CD14-positive monocyte (primary cell): ENCODE results near the gene LNPEP. TPM values are rescaled to one million over a fixed set of nuclear protein-coding genes. Genes with fewer than 3 reads are reported as not detected.

Experiments
- DNase-seq, 3 donors: peaks; one replicate each; pipeline ENCODE4 v3.0.0-alpha.2; 2011 to 2022
- H2AFZ ChIP-seq: 2 replicates; pipeline ENCODE4 v1.6.0; 2012; ENCODE audit warnings: mild to moderate bottlenecking, low read depth, low read length, inconsistent platforms; ENCODE audit not compliant: insufficient read depth, poor library complexity, severe bottlenecking
- H3K27ac ChIP-seq, 2 donors: 1 replicate in 1 of 2; 2 replicates in 1 of 2; pipeline ENCODE4 v1.5.1; 2012 to 2013; ENCODE audit warnings: low read length in 2 of 2, control low read depth in 1 of 2, inconsistent platforms in 1 of 2, low read depth in 1 of 2, mild to moderate bottlenecking in 1 of 2
- H3K27me3 ChIP-seq, 2 donors: one replicate each; pipeline versions ENCODE4 v1.6.0 to v1.6.1; 2011 to 2013; ENCODE audit warnings: low read length in 2 of 2; ENCODE audit not compliant: control insufficient read depth in 2 of 2, insufficient read depth in 2 of 2
- H3K36me3 ChIP-seq, 2 donors: replicated peaks in 1 of 2; 1 replicate in 1 of 2; 2 replicates in 1 of 2; pipeline versions ENCODE4 v1.5.1 to v1.6.1; 2012 to 2013; ENCODE audit warnings: low read length in 2 of 2, control low read depth in 1 of 2, inconsistent platforms in 1 of 2, mild to moderate bottlenecking in 1 of 2; ENCODE audit not compliant: insufficient read depth in 2 of 2, control insufficient read depth in 1 of 2
- H3K4me1 ChIP-seq, 2 donors: 1 replicate in 1 of 2; 2 replicates in 1 of 2; pipeline versions ENCODE4 v1.5.1 to v1.6.1; 2012 to 2013; ENCODE audit warnings: low read length in 2 of 2, control low read depth in 1 of 2, inconsistent platforms in 1 of 2, mild to moderate bottlenecking in 1 of 2, moderate library complexity in 1 of 2; ENCODE audit not compliant: insufficient read depth in 2 of 2, control insufficient read depth in 1 of 2
- H3K4me2 ChIP-seq: replicated peaks from 2 replicates; pipeline ENCODE3; 2012; ENCODE audit warnings: low read length, moderate library complexity, mild to moderate bottlenecking; ENCODE audit not compliant: poor library complexity, severe bottlenecking; ENCODE audit errors: extremely low read depth
- H3K4me3 ChIP-seq, 3 experiments: fragments of 200-600 bp in 1 of 3; sonication (generic) in 1 of 3; replicated peaks in 1 of 3; 1 replicate in 2 of 3; 2 replicates in 1 of 3; pipeline ENCODE4 v1.5.1; 2011 to 2013; ENCODE audit warnings: low read length in 3 of 3, mild to moderate bottlenecking in 3 of 3, control low read depth in 2 of 3, low read depth in 2 of 3, inconsistent platforms in 1 of 3, moderate library complexity in 1 of 3
- H3K79me2 ChIP-seq: 2 replicates; pipeline ENCODE4 v1.6.0; 2012; ENCODE audit warnings: mild to moderate bottlenecking, control low read depth, inconsistent platforms, low read length, moderate library complexity; ENCODE audit not compliant: insufficient read depth
- H3K9ac ChIP-seq: 2 replicates; pipeline ENCODE4 v1.6.0; 2017; ENCODE audit warnings: low read length, mild to moderate bottlenecking; ENCODE audit not compliant: insufficient read depth, poor library complexity, severe bottlenecking
- H3K9me3 ChIP-seq, 2 donors: replicated peaks in 1 of 2; 1 replicate in 1 of 2; 2 replicates in 1 of 2; pipeline versions ENCODE4 v1.5.1 to v1.6.1; 2012 to 2013; ENCODE audit warnings: low read length in 2 of 2, control low read depth in 1 of 2; ENCODE audit not compliant: control insufficient read depth in 1 of 2, insufficient read depth in 1 of 2
- H4K20me1 ChIP-seq: 2 replicates; pipeline ENCODE4 v1.6.0; 2012; ENCODE audit warnings: mild to moderate bottlenecking, low read length, control low read depth, moderate library complexity; ENCODE audit not compliant: insufficient read depth
- H3K27ac Mint-ChIP-seq, 7 donors: one replicate each; pipeline ENCODE4 v1.8.0; 2020; ENCODE audit warnings: mild to moderate bottlenecking in 7 of 7, mixed read lengths in 7 of 7, moderate library complexity in 6 of 7, inconsistent platforms in 2 of 7
- H3K27me3 Mint-ChIP-seq, 3 donors: one replicate each; pipeline ENCODE4 v1.8.0; 2021 to 2022; ENCODE audit warnings: low read depth in 3 of 3, mild to moderate bottlenecking in 3 of 3, mixed read lengths in 3 of 3, moderate library complexity in 3 of 3, inconsistent platforms in 1 of 3
- H3K36me3 Mint-ChIP-seq, 2 donors: one replicate each; pipeline ENCODE4 v1.8.0; 2020; ENCODE audit warnings: mixed read lengths in 2 of 2, inconsistent platforms in 1 of 2, mild to moderate bottlenecking in 1 of 2
- H3K4me1 Mint-ChIP-seq: one replicate; pipeline ENCODE4 v1.8.0; 2020; ENCODE audit warnings: mild to moderate bottlenecking, mixed read lengths
- H3K4me3 Mint-ChIP-seq, 2 donors: one replicate each; pipeline ENCODE4 v1.8.0; 2020; ENCODE audit warnings: mild to moderate bottlenecking in 2 of 2, mixed read lengths in 2 of 2, moderate library complexity in 1 of 2
- H3K9me3 Mint-ChIP-seq, 7 donors: one replicate each; pipeline ENCODE4 v1.8.0; 2020 to 2022; ENCODE audit warnings: mixed read lengths in 7 of 7, mild to moderate bottlenecking in 6 of 7, moderate library complexity in 6 of 7, inconsistent platforms in 2 of 7
- WGBS: methylation state at CpG from one replicate; pipeline ENCODE4 v1.1.5; 2013; ENCODE audit warnings: missing lambda C conversion rate; ENCODE audit not compliant: insufficient coverage; 5-methylcytosine and 5-hydroxymethylcytosine counted together
- intact Hi-C, 2 donors: fragments of 100-400 bp; cut with micrococcal nuclease; formaldehyde crosslinking; loops; one replicate each; pipeline versions ENCODE4 v1.15.0 to v1.15.1; 2023
- polyA plus RNA-seq, 3 donors: library from polyadenylated mRNA; depleted of rRNA in 1 of 3; unstranded in 2 of 3; stranded (reverse) in 1 of 3; fragments of 300-500 nt in 2 of 3; fragments of >200 nt in 1 of 3; fragmentation: Illumina TruSeq in 2 of 3; gene quantifications; 1 replicate in 2 of 3; 2 replicates in 1 of 3; pipeline ENCODE4 v1.2.3, GENCODE V29; 2012 to 2021
- TF ChIP-seq, protein P1 (sequence below): fragments of 200-600 bp; IDR thresholded peaks from one replicate; pipeline ENCODE4 v1.8.0; 2022; ENCODE audit warnings: antibody characterized with exemption, mild to moderate bottlenecking

The LNPEP gene
- polyA plus RNA-seq, 3 donors = 9.2 to 22.5 (median 14.5) TPM

DNA sequence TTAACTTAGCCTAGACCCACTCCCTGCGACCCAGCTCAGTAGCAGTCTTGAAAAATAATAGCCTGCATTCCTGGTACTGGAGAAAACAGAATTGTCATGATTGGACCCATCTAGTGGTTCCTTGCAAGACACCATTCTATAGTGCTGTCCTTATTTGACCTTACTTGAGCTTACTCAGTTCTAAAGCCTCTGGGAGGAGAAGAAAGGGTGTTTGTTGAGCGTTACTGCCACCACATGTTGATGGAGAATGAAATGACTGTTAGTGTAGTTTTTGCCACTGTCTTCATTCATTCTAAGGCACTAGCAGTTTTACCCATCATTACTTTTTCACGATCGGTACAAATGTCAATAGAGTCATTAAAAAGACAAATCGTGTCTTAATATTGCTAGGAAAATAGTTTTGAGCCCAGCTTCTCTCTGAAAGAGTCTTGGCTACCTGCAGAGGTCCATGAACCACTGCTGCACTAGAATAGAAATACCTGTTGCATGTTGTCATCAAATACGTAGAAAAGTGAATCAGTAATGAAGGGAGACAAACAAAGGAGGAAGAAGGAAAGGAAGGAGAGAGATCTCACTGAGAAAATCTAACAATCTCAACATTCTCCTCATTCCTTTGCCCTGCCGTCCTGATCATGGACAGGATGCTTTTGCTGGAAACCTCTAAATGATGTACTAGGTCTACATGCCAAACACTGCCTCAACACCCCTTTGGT, 110.5 kb downstream of the LNPEP start:
- Histone ChIP-seq H3K36me3 (no peaks in the 10 kb centered on the region), H3K4me3 (no peak overlapping the region), H3K27me3 (no peaks in the 10 kb centered on the region), H2AFZ (no peak overlapping the region), H3K79me2 (no peaks in the 10 kb centered on the region), H3K27ac (no peak overlapping the region), H3K9me3 (no peaks in the 10 kb centered on the region), H4K20me1 (no peaks in the 10 kb centered on the region), H3K9ac (no peak overlapping the region), H3K4me1 (peaks cover 11 to 17% of the 10 kb centered on the region in 2 donors), H3K4me2 (no peak overlapping the region)
- DNase-seq = no peak
- TF ChIP-seq, protein P1, sequence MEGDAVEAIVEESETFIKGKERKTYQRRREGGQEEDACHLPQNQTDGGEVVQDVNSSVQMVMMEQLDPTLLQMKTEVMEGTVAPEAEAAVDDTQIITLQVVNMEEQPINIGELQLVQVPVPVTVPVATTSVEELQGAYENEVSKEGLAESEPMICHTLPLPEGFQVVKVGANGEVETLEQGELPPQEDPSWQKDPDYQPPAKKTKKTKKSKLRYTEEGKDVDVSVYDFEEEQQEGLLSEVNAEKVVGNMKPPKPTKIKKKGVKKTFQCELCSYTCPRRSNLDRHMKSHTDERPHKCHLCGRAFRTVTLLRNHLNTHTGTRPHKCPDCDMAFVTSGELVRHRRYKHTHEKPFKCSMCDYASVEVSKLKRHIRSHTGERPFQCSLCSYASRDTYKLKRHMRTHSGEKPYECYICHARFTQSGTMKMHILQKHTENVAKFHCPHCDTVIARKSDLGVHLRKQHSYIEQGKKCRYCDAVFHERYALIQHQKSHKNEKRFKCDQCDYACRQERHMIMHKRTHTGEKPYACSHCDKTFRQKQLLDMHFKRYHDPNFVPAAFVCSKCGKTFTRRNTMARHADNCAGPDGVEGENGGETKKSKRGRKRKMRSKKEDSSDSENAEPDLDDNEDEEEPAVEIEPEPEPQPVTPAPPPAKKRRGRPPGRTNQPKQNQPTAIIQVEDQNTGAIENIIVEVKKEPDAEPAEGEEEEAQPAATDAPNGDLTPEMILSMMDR = no peak
- Mint-ChIP-seq H3K36me3 (no peaks in the 10 kb centered on the region), H3K4me3 (no peak overlapping the region), H3K27me3 (peaks cover 0 to 6% (median 2%) of the 10 kb centered on the region in 3 donors), H3K27ac (no peak overlapping the region), H3K9me3 (peaks cover 0 to 6% (median 0%) of the 10 kb centered on the region in 7 donors), H3K4me1 (peaks cover 16% of the 10 kb centered on the region)
- WGBS = no CpG with 5 or more reads among the region's 7 CpGs
- intact Hi-C loops = no loop called here

DNA sequence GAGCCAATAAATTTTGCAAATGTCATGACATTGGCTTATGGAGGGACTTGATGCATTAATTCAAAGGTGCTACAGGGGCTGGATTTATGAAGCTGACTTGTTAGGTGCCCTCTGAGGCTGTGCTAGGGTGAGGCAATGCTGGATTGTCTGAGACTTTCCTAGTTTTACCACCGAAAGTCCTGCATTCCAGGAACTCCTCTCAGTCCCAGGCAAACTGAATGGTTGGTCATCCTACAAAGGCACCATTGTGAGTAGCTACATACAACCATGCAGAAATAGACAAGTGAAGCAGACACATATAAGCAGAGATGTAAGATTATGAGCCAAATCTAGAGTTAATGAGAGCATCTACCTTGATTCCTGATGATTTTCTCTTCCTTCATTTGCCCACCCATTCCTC, 111.2 kb downstream of the LNPEP start:
- peaks cover 0 to 9% (median 0%) of the 10 kb centered on the region in 7 donors for H3K9me3 Mint-ChIP-seq
- DNase-seq = no peak
- H3K4me2 ChIP-seq = no peak overlapping the region
- intact Hi-C loops = no loop called here
- no peak overlapping the region for H3K27ac Mint-ChIP-seq
- H4K20me1 ChIP-seq = no peaks in the 10 kb centered on the region
- H2AFZ ChIP-seq = no peak overlapping the region
- H3K36me3 Mint-ChIP-seq = no peaks in the 10 kb centered on the region
- peaks cover 16% of the 10 kb centered on the region for H3K4me1 Mint-ChIP-seq
- no peaks in the 10 kb centered on the region for H3K27me3 ChIP-seq
- peaks cover 0 to 6% (median 2%) of the 10 kb centered on the region in 3 donors for H3K27me3 Mint-ChIP-seq
- H3K9ac ChIP-seq = no peak overlapping the region
- H3K79me2 ChIP-seq = no peaks in the 10 kb centered on the region
- H3K4me3 ChIP-seq = no peak overlapping the region
- H3K9me3 ChIP-seq = no peaks in the 10 kb centered on the region
- no peak overlapping the region for H3K27ac ChIP-seq
- H3K36me3 ChIP-seq = no peaks in the 10 kb centered on the region
- H3K4me3 Mint-ChIP-seq = no peak overlapping the region
- peaks cover 11 to 17% of the 10 kb centered on the region in 2 donors for H3K4me1 ChIP-seq
- TF ChIP-seq, protein P1 = no peak
- 100% methylated on average over 1 of the region's 1 CpG for WGBS
